ENCODE measurements around the gene SEC24C.
A peak's percentile ranks its signal among the peaks of the same experiment; 100 is the strongest.

Gene SEC24C

DNA sequence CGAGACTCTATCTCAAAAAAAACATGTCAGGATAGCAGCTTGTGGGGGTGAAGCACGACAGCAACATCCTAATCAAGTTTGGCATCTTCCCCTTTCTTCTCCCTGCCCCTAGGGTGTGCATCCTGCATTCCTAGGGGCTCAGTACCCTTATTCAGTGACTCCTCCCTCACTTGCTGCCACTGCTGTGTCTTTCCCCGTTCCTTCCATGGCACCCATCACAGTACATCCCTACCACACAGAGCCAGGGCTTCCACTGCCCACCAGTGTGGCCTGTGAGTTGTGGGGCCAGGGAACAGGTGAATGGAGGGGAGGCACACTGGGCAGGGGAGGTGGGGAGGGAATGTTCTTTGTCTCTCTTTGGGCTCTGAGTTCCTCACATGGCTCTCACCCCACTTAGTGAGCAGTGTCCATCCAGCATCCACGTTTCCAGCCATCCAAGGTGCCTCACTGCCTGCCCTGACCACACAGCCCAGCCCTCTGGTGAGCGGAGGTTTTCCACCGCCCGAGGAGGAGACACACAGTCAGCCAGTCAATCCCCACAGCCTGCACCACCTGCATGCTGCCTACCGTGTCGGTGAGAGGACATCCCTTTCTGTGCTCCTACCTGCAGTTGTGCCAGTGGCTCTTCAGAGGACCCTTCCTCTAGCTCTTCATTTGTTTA lies 55.9 kb downstream of the SEC24C start:
- TF ChIP-seq POU2F2 (IDR thresholded peaks at IDR 0.05; ENCODE audit: low read depth, low read length): no peak
- TF ChIP-seq POLR2A (IDR thresholded peaks at IDR 0.05; ENCODE audit: low read depth, low read length): 0 out of 2 replicates have a peak, but pooled peaks have one; percentile 18
- no peak for TF ChIP-seq PAX5 (IDR thresholded peaks at IDR 0.05; ENCODE audit: insufficient read depth, low read length, severe bottlenecking)
- TF ChIP-seq POLR2AphosphoS5 (IDR thresholded peaks at IDR 0.05; ENCODE audit: low read depth, low read length): peak; percentile 64; the same call in 1 of the 2 replicates
- FAIRE-seq: no peak
- no peak for DNase-seq (ENCODE audit: insufficient read length, low spot score)

DNA sequence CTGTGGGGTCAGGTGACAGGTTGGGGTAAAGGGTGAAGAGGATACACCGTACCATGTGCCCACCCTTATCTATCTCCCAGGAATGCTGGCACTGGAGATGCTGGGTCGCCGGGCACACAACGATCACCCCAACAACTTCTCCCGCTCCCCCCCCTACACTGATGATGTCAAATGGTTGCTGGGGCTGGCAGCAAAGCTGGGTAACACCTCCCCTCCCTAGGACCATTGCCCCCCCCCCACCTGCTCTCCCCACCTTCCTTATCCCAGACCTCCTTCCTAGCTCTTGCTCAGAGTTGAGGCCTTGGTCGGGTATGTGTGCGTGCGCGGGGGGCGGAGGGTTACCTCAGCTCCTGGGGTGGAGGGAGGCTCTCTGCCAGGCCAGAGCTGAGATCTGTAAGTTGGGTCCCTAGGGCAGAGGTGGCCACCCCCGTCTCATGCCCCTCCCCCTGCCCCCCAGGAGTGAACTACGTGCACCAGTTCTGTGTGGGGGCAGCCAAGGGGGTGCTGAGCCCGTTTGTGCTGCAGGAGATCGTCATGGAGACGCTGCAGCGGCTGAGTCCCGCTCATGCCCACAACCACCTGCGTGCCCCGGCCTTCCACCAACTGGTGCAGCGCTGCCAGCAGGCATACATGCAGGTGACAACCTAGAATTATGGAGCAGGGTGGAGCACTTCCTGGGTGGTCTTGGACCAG lies 56.5 kb downstream of the SEC24C start:
- FAIRE-seq: no peak
- TF ChIP-seq TAF1 (IDR thresholded peaks at IDR 0.05; ENCODE audit: low read depth, low read length) (no peak), PAX5 (IDR thresholded peaks at IDR 0.05; ENCODE audit: insufficient read depth, low read length, severe bottlenecking) (no peak), POLR2A (IDR thresholded peaks at IDR 0.05; ENCODE audit: low read depth, low read length) (no peak), POU2F2 (IDR thresholded peaks at IDR 0.05; ENCODE audit: low read depth, low read length) (no peak), POLR2AphosphoS5 (IDR thresholded peaks at IDR 0.05; ENCODE audit: low read depth, low read length) (no peak; the same call in 1 of the 2 replicates)
- DNase-seq (ENCODE audit: insufficient read length, low spot score): no peak

DNA sequence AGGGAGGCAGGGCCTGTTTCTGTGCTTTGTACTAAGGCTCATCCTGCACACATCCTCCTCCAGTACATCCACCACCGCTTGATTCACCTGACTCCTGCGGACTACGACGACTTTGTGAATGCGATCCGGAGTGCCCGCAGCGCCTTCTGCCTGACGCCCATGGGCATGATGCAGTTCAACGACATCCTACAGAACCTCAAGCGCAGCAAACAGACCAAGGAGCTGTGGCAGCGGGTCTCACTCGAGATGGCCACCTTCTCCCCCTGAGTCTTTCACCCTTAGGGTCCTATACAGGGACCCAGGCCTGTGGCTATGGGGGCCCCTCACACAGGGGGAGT lies 57.0 kb downstream of the SEC24C start:
- TF ChIP-seq POLR2A (IDR thresholded peaks at IDR 0.05; ENCODE audit: low read depth, low read length) (peak; percentile 31; the same call in 1 of the 2 replicates), POU2F2 (IDR thresholded peaks at IDR 0.05; ENCODE audit: low read depth, low read length) (no peak)
- no peak for FAIRE-seq
- DNase-seq (ENCODE audit: insufficient read length, low spot score): no peak

DNA sequence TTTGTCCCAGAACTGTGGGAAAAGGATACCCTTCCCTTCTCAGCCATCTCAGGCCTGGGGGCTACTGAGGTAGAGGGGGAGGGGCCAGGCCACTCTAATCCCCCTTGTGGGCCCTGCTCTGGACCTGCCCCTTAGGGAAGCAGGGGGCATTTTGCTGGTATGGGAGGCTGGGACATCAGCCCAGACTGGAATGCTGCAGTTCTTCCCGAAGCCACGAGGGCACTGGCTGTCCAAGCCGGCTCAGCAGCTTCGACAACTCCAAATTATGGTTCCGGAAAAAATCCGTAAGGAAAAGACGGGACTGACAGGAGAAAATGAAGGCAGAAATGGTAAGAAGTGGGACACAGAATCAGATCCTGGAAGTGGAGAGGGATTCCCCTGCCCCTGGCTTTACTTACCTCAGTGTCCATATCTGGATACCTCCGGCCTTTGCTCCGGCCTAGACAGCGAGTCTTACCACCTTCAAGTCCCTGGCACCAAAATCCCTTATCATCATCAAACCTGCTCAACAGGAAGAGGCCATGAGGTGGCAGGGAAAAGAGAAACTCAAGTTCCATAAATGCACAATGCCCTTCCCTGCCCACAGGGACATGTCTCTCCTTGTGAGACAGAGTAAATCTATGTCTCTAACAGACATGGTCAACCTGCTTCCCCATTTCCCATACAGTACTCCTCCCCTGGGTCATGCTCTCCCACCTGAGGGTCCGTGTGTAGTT lies 58.3 kb downstream of the SEC24C start:
- no peak for DNase-seq (ENCODE audit: insufficient read length, low spot score)
- peak; percentile 44; the same call in 1 of the 2 replicates for TF ChIP-seq POLR2AphosphoS5 (IDR thresholded peaks at IDR 0.05; ENCODE audit: low read depth, low read length)
- no peak for TF ChIP-seq TAF1 (IDR thresholded peaks at IDR 0.05; ENCODE audit: low read depth, low read length)
- FAIRE-seq: no peak

DNA sequence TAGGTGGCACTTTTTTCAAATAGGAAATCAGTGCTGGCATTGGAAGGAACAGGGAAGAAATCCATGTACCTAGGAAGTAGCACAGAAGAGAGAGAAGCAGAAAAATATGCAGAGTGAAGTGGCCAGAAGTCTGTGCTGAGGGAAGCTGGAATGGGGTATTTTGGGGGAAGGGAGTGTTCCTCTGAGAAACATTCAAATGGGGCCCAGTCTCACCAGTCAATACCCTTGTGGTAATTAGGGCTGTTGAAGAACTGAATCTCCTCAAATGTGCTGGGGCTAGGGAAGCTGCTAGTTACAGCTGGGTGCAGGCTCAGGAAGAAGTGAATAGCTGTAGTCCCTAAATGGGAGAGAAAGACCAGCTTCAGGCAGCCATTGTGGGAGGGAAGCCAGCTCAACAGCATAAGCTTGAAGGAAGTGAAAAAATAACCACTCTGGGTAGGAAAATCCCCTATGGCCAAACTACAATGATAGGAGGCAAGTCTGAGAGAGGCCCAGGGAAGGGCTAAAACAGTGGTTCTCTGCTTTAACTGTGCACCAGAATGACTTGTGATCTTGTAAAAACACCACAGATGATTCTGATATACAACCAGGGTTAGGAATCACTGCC lies 59.6 kb downstream of the SEC24C start:
- TF ChIP-seq TAF1 (IDR thresholded peaks at IDR 0.05; ENCODE audit: low read depth, low read length) (0 out of 2 replicates have a peak, but pooled peaks have one; percentile 29), SPI1 (IDR thresholded peaks at IDR 0.05; ENCODE audit: low read depth, low read length) (peak; percentile 82), PAX5 (IDR thresholded peaks at IDR 0.05; ENCODE audit: insufficient read depth, low read length, severe bottlenecking) (no peak), POU2F2 (IDR thresholded peaks at IDR 0.05; ENCODE audit: low read depth, low read length) (0 out of 2 replicates have a peak, but pooled peaks have one; percentile 8), POLR2A (IDR thresholded peaks at IDR 0.05; ENCODE audit: low read depth, low read length) (0 out of 2 replicates have a peak, but pooled peaks have one; percentile 28), POLR2AphosphoS5 (IDR thresholded peaks at IDR 0.05; ENCODE audit: low read depth, low read length) (no peak)
- peak; percentile 83 for FAIRE-seq
- peak; percentile 52 for DNase-seq (ENCODE audit: insufficient read length, low spot score)

DNA sequence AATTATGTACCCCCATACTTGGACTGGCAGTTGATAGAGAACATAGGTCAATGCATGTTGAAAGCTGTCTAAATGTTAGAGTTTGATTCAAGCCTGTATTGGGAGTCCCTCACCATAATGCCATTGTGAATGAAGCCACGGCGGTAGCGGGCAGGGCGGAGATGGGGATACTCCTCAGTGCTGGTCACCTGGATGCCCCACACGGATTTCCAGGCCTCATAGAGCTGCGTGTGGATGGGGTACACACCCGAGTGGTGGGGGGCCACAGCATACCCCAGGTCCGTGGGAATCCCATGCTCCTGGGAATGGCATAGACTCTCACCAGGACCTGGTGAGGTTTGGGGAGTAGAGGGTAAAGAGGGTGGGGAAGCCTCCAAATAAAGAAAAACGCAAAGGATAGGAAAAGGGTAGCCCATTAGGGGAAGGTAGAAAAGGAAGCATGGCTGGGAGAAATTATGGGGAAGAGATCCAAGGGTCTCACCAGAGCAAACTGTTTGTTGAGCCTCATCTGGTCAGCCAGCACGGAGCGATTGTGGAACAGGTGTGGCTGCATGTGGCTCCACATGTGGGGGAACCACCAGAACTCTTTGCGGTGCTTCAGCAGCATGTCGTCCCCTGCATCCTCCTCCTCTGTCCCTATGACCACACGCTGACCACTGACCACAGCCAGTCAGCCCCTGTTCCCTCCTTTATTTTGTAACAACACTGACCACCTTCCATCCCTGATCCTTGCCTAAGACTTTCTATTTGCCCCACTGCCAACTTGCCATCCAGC lies 62.2 kb downstream of the SEC24C start:
- no peak for FAIRE-seq
- TF ChIP-seq PAX5 (IDR thresholded peaks at IDR 0.05; ENCODE audit: insufficient read depth, low read length, severe bottlenecking): no peak
- TF ChIP-seq POLR2A (IDR thresholded peaks at IDR 0.05; ENCODE audit: low read depth, low read length): no peak
- no peak for TF ChIP-seq SPI1 (IDR thresholded peaks at IDR 0.05; ENCODE audit: low read depth, low read length)

DNA sequence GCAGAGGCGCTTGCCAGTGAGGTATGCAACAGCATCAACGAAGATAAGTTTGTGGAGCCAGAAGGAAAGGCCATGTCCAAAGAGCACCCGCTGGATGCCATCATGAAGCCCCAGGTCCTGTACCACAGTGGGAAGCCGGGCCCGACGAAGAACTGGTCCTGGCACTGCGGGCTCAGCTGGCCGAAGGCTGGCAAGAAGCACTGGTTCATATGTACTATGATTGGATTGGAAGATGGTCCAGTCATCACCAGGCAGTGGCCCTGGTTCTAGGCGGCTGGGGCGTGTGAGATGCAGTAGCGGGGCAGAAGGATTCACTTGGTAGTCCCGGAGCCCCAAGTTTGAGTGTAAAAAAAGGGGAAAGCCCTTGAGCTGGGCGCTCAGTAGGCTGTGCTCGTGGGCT lies 63.3 kb downstream of the SEC24C start:
- FAIRE-seq (no peak), DNase-seq (ENCODE audit: insufficient read length, low spot score) (no peak)
- TF ChIP-seq TAF1 (IDR thresholded peaks at IDR 0.05; ENCODE audit: low read depth, low read length) (no peak), POLR2A (IDR thresholded peaks at IDR 0.05; ENCODE audit: low read depth, low read length) (0 out of 2 replicates have a peak, but pooled peaks have one; percentile 11)

More for the DNA sequence above, 62.2 kb downstream of the SEC24C start:
- no peak for DNase-seq (ENCODE audit: insufficient read length, low spot score)

DNA sequence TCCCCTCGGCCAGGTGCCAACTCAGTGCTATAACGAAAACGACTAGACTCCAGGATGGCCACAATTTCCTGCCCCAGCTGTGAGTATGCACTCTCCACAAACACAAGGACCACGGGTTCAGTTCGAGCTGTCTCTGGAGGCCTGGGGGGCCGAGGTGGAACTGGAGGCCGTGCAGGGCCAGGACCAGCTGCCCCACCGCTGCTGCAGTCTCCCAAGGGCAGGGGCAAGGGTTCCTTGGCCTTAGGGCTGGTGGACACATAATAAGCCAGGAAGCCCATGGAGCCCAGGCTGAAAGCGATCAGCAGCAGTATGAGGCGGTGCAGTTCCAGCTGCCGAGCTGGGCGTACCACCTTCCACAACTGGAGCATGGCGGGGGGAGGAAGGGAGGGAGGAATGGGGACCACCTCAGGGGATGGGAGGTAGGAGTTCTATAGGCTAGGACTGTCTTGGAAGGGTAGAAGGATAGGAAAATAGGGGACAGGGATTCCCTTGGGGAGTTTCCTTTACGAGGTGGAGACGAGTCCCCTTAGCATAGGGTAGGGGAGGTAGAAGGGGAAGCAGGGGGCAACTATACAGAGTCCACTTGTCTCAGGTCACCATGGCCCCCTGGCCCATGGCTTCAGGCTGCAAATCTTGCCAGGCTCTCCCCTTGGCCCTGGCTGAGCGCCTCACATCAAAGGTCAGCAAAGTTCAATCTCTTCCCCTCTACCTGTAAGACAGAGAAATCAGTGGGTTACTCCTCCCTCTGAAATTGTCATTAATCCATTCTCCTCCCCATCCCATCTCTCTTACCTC lies 64.0 kb downstream of the SEC24C start:
- TF ChIP-seq POLR2A (IDR thresholded peaks at IDR 0.05; ENCODE audit: low read depth, low read length): 0 out of 2 replicates have a peak, but pooled peaks have one; percentile 8
- no peak for TF ChIP-seq TAF1 (IDR thresholded peaks at IDR 0.05; ENCODE audit: low read depth, low read length)
- DNase-seq (ENCODE audit: insufficient read length, low spot score) (no peak), FAIRE-seq (no peak)

Data from GM12891 (cell line).